ENCODE data around the gene EXOSC9.

The EXOSC9 gene

DNA sequence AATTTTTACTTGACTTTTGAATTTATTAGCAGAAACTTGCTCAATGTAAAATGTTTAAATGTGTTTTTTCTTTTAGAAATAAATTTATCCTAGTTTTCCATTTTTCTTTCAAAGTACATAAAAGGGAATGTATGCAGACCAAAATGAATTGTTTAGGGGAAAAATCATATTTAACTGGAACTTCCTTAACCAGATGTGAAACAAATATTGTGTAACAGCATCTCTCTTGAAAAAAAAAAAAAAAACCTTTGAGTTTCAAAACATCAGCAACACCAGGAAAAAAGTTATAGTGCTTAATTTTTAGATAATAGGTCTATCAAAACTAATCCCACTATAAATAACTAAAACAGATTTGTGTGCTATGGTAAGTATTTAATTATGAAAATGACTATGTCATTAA, 37.0 kb downstream of the EXOSC9 start:
- H2AFZ ChIP-seq (ENCODE audit: low read length): no peak overlapping the region
- no peaks in the 10 kb centered on the region for H4K20me1 ChIP-seq (ENCODE audit: insufficient read depth, low read length)
- no peak overlapping the region for H3K4me3 ChIP-seq (ENCODE audit: low read depth, low read length, poor library complexity, severe bottlenecking)
- no peak for TF ChIP-seq EZH2 (IDR thresholded peaks at IDR 0.05; ENCODE audit: borderline replicate concordance, low read length)
- TF ChIP-seq CTCF (IDR thresholded peaks at IDR 0.05; ENCODE audit: low read length): no peak
- H3K36me3 ChIP-seq (ENCODE audit: insufficient read depth, low read length): peaks cover 9% of the 10 kb centered on the region
- H3F3A ChIP-seq (ENCODE audit: insufficient read depth, low read length): no peaks in the 10 kb centered on the region
- H3K9me2 ChIP-seq (ENCODE audit: low read depth, low read length): no peaks in the 10 kb centered on the region
- no peaks in the 10 kb centered on the region for H3K4me1 ChIP-seq (ENCODE audit: insufficient read depth, low read length, severe bottlenecking)
- no peak overlapping the region for H3K27ac ChIP-seq (ENCODE audit: low read depth, low read length, poor library complexity, severe bottlenecking)
- no peak overlapping the region for H3K9ac ChIP-seq (ENCODE audit: low read length)
- H3K4me2 ChIP-seq (ENCODE audit: low read length): no peak overlapping the region
- H3K27me3 ChIP-seq (ENCODE audit: insufficient read depth, low read length): no peaks in the 10 kb centered on the region
- H3K79me2 ChIP-seq (ENCODE audit: insufficient read depth, low read length): no peaks in the 10 kb centered on the region
- H3K9me3 ChIP-seq (ENCODE audit: low read length): no peaks in the 10 kb centered on the region

- H3K4me3 ChIP-seq (ENCODE audit: low read depth, low read length, poor library complexity, severe bottlenecking): no peak overlapping the region
- H3F3A ChIP-seq (ENCODE audit: insufficient read depth, low read length): no peaks in the 10 kb centered on the region
- no peaks in the 10 kb centered on the region for H3K9me3 ChIP-seq (ENCODE audit: low read length)
- H3K79me2 ChIP-seq (ENCODE audit: insufficient read depth, low read length): no peaks in the 10 kb centered on the region
- no peak overlapping the region for H3K9ac ChIP-seq (ENCODE audit: low read length)
- no peaks in the 10 kb centered on the region for H3K27me3 ChIP-seq (ENCODE audit: insufficient read depth, low read length)
- no peak for TF ChIP-seq EZH2 (IDR thresholded peaks at IDR 0.05; ENCODE audit: borderline replicate concordance, low read length)
- no peak for TF ChIP-seq CTCF (IDR thresholded peaks at IDR 0.05; ENCODE audit: low read length)
- H4K20me1 ChIP-seq (ENCODE audit: insufficient read depth, low read length): no peaks in the 10 kb centered on the region
- H3K27ac ChIP-seq (ENCODE audit: low read depth, low read length, poor library complexity, severe bottlenecking): no peak overlapping the region
- H3K36me3 ChIP-seq (ENCODE audit: insufficient read depth, low read length): peaks cover 14% of the 10 kb centered on the region
- H2AFZ ChIP-seq (ENCODE audit: low read length): no peak overlapping the region
- no peaks in the 10 kb centered on the region for H3K4me1 ChIP-seq (ENCODE audit: insufficient read depth, low read length, severe bottlenecking)
- no peak overlapping the region for H3K4me2 ChIP-seq (ENCODE audit: low read length)
- H3K9me2 ChIP-seq (ENCODE audit: low read depth, low read length): no peaks in the 10 kb centered on the region
Measured at GRCh38 chr4:121842862-121843261, 41.7 kb downstream of the EXOSC9 start.

DNA sequence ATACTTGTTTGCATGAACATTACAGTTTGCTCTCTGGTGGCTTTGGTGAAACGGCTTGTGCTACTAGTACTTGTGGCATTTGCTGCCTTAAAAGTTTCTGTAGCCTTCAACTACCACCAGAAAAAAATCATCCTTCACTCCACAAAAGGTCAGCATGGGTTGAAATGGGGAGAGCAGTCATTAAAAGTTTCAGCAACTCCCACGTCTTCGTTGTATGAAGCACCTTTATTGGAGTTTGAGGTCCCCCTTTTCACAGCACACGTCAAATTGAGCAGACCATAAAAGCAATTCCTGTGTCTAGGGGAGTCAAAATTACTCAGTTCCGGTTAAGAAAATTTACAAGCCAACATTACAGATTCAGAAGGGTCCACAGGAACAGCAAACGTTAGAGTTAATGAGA, 45.5 kb downstream of the EXOSC9 start:
- Histone ChIP-seq H3K36me3 (ENCODE audit: insufficient read depth, low read length) (peaks cover 15% of the 10 kb centered on the region; the same call in 1 of the 2 replicates), H3K4me1 (ENCODE audit: insufficient read depth, low read length, severe bottlenecking) (no peaks in the 10 kb centered on the region), H4K20me1 (ENCODE audit: insufficient read depth, low read length) (no peaks in the 10 kb centered on the region), H3K27ac (ENCODE audit: low read depth, low read length, poor library complexity, severe bottlenecking) (no peak overlapping the region), H3F3A (ENCODE audit: insufficient read depth, low read length) (no peaks in the 10 kb centered on the region), H3K9me3 (ENCODE audit: low read length) (no peaks in the 10 kb centered on the region), H2AFZ (ENCODE audit: low read length) (no peak overlapping the region), H3K9ac (ENCODE audit: low read length) (no peak overlapping the region), H3K79me2 (ENCODE audit: insufficient read depth, low read length) (no peaks in the 10 kb centered on the region), H3K4me2 (ENCODE audit: low read length) (no peak overlapping the region), H3K9me2 (ENCODE audit: low read depth, low read length) (no peaks in the 10 kb centered on the region), H3K4me3 (ENCODE audit: low read depth, low read length, poor library complexity, severe bottlenecking) (no peak overlapping the region), H3K27me3 (ENCODE audit: insufficient read depth, low read length) (no peaks in the 10 kb centered on the region)
- TF ChIP-seq CTCF (IDR thresholded peaks at IDR 0.05; ENCODE audit: low read length) (no peak), EZH2 (IDR thresholded peaks at IDR 0.05; ENCODE audit: borderline replicate concordance, low read length) (no peak)

Measured in OCI-LY1 (cell line).